ENCODE data around the gene PKIG. TPM values are rescaled to one million over a fixed set of nuclear protein-coding genes. Genes with fewer than 3 reads are reported as not detected.
"Not testable (repeated sequence)": the region's sequence is repeated elsewhere in the genome, so short reads cannot be mapped to it uniquely, and the experiment has no call there.

Gene PKIG
- polyA plus RNA-seq, 3 donors from 2014 or later: 1.6 to 2.6 (median 1.8) TPM

GRCh38 chr20:44646023-44646640 lies 63.8 kb downstream of the PKIG start:
- Mint-ChIP-seq H3K4me3 (peak overlapping the region; percentile 65 to 86 (median 78)), H3K36me3 (peaks cover 3 to 4% (median 4%) of the 10 kb centered on the region in 3 donors), H3K27me3 (ENCODE audit: low read depth in 3 of 3) (peaks cover 0 to 7% (median 4%) of the 10 kb centered on the region in 3 donors), H3K9me3 (no peaks in the 10 kb centered on the region), H3K27ac (peak overlapping the region; percentile 92 to 97 (median 95)), H3K4me1 (peaks cover 96 to 99% of the 10 kb centered on the region in 2 donors)
- DNase-seq: peak in 1 of 3 donors; percentile 19

DNA sequence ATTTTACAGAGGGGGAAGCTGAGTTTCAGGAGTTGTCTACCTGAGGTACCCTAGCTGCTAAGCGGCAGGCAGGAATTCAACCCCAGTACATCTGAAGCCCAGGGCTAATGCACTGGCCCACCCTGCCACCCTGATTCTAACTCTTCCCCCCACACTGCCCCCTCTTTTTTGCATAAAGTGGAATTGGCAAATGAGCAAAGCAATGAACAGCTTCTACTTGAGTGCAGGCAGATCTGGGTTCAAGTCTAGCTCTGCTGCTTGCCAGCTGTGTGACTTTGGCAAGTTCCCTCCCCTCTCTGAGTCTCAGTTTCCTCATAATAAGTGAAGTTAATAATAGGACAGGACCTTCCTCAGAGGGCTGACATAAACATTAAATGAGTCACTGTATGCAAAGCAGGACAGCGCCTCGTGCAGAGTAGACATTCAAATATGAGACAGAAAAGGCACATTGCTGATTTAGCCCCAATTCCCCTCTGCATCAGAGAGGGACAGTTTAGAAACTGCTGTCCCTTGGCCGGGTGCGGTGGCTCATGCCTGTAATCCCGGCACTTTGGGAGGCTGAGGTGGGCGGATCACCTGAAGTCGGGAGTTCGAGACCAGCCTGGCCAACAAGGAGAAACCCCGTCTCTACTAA lies 64.4 kb downstream of the PKIG start:
- peak overlapping the region; percentile 92 to 97 (median 95) for H3K27ac Mint-ChIP-seq
- peaks cover 0 to 3% (median 0%) of the 10 kb centered on the region in 3 donors for H3K36me3 Mint-ChIP-seq
- no peaks in the 10 kb centered on the region for H3K9me3 Mint-ChIP-seq
- peak overlapping the region; percentile 65 to 86 (median 78) for H3K4me3 Mint-ChIP-seq
- peak in 1 of 3 donors; percentile 6 for DNase-seq
- H3K27me3 Mint-ChIP-seq (ENCODE audit: low read depth in 3 of 3): peaks cover 0 to 8% (median 4%) of the 10 kb centered on the region in 3 donors
- peaks cover 90 to 93% of the 10 kb centered on the region in 2 donors for H3K4me1 Mint-ChIP-seq

DNA sequence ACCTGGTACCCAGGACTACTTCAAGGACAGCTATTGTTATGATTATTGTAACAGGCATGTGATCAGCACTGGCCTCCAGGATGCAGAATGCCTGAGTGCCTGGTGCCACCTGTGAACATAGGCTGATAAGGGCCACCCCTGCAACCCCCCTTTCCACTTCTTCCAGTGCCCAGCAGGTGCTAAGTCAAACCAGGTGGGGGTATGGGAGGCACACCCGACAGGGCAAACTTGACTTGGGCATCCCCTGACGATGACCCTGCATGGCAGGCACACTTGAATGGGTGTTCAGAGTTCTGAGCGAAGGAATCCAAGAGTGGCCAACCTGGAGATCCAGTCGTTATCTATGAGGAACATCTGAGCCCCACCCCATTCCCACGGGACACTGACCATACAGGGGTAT lies 65.7 kb downstream of the PKIG start:
- Mint-ChIP-seq H3K4me1 (peaks cover 85 to 89% of the 10 kb centered on the region in 2 donors), H3K9me3 (no peaks in the 10 kb centered on the region), H3K4me3 (peak overlapping the region in 2 of 5 donors; percentile 7 to 64), H3K36me3 (peaks cover 0 to 7% (median 4%) of the 10 kb centered on the region in 3 donors), H3K27me3 (ENCODE audit: low read depth in 3 of 3) (peaks cover 3 to 8% (median 3%) of the 10 kb centered on the region in 3 donors), H3K27ac (peak overlapping the region in 4 of 6 donors; percentile 63 to 97 (median 94))
- DNase-seq: no peak

DNA sequence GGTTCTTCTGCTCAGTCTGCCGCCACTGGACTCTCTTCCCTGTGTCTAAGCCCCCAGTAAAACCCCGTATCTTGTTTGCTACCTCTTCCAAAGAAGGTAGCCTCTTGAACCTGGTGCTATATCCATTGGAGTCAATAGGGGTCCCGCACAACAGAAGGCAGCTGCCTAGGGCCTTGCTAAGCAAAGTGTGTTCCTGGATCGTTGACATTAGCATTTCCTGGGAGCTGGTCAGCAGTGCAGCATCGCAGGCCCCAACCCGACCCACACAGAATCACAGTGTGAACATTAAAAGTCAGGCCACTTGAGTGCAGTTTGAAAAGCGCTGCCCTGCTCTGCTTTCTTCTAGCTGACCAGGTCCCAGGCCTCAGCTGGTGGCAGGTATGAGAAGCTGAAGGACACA lies 66.2 kb downstream of the PKIG start:
- Mint-ChIP-seq H3K27ac (peak overlapping the region in 5 of 6 donors; percentile 82 to 97 (median 91)), H3K4me3 (peak overlapping the region in 3 of 5 donors; percentile 24 to 74 (median 64)), H3K9me3 (no peaks in the 10 kb centered on the region), H3K36me3 (peaks cover 0 to 7% (median 4%) of the 10 kb centered on the region in 3 donors), H3K27me3 (ENCODE audit: low read depth in 3 of 3) (peaks cover 0 to 6% (median 3%) of the 10 kb centered on the region in 3 donors), H3K4me1 (peaks cover 83 to 89% of the 10 kb centered on the region in 2 donors)
- DNase-seq: no peak

DNA sequence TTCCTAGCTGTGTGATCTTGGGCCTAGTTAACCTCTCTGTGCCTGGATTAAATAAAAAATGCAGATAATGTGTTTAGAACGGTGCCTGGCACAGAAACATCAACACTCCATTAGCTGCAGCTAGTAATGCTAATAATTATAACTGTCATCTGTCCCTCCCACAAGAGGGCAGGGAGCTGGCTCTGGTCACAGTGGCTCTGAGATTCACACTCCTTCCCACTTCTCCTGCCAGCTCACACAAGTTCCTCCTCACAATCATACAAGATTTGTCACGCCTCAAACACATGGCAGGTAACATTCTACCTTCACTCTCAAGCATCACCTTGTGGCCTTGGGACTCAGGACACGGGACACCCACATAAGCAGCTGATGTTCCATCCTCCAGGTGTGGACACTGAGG lies 66.7 kb downstream of the PKIG start:
- peak overlapping the region; percentile 64 to 92 (median 70) for H3K4me3 Mint-ChIP-seq
- H3K36me3 Mint-ChIP-seq: peaks cover 0 to 6% (median 4%) of the 10 kb centered on the region in 3 donors
- peaks cover 0 to 6% (median 3%) of the 10 kb centered on the region in 3 donors for H3K27me3 Mint-ChIP-seq (ENCODE audit: low read depth in 3 of 3)
- H3K27ac Mint-ChIP-seq: peak overlapping the region; percentile 68 to 92 (median 85)
- peaks cover 78 to 85% of the 10 kb centered on the region in 2 donors for H3K4me1 Mint-ChIP-seq
- no peaks in the 10 kb centered on the region for H3K9me3 Mint-ChIP-seq
- DNase-seq: no peak

DNA sequence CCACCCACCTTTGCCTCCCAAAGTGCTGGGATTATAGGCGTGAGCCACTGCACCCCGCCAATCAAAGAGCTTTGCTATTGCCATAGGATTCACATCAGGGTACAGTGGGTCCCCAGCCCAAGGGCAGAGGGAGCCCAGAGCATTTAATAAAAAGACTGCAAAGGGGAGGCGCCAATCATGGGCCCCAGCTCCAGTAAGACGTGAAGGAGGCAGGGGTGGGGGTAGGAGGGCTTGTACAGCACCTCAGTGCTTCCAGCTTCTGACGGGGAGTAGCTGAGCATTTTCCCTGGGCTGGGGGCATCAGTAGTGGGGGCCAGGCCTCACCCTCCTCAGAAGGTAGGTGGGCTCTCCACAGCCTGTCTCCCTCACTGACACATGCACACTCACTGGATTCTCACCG lies 67.6 kb downstream of the PKIG start:
- peaks cover 0 to 4% (median 4%) of the 10 kb centered on the region in 3 donors for H3K36me3 Mint-ChIP-seq
- H3K4me3 Mint-ChIP-seq: peak overlapping the region; percentile 87 to 94 (median 92)
- peaks cover 0 to 6% (median 3%) of the 10 kb centered on the region in 3 donors for H3K27me3 Mint-ChIP-seq (ENCODE audit: low read depth in 3 of 3)
- H3K4me1 Mint-ChIP-seq: peaks cover 69 to 76% of the 10 kb centered on the region in 2 donors
- peak overlapping the region; percentile 80 to 93 (median 90) for H3K27ac Mint-ChIP-seq
- H3K9me3 Mint-ChIP-seq: no peaks in the 10 kb centered on the region
- DNase-seq: no peak

GRCh38 chr20:44650771-44651433 lies 68.5 kb downstream of the PKIG start:
- Mint-ChIP-seq H3K27ac (peak overlapping the region; percentile 80 to 93 (median 91)), H3K4me1 (peaks cover 63 to 68% of the 10 kb centered on the region in 2 donors), H3K36me3 (peaks cover 0 to 4% (median 4%) of the 10 kb centered on the region in 3 donors), H3K27me3 (ENCODE audit: low read depth in 3 of 3) (peaks cover 0 to 6% (median 3%) of the 10 kb centered on the region in 3 donors), H3K9me3 (no peaks in the 10 kb centered on the region), H3K4me3 (peak overlapping the region; percentile 87 to 94 (median 92))
- DNase-seq: peak in 2 of 3 donors; percentile 36 to 44

DNA sequence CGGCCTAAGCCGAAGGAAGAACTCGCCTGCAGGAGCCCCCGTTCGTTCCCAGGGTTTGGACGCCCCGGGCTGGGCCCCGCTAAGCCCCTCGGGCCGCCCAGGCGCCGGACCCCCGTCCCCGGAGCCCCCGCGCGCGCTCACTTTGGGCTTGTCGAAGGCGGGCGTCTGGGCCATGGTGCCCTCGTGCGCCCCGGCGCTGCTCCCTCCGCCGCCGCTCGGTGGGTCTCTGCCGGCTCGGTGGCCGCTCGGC lies 69.0 kb downstream of the PKIG start:
- Mint-ChIP-seq H3K36me3 (peaks cover 0 to 4% (median 4%) of the 10 kb centered on the region in 3 donors), H3K9me3 (no peaks in the 10 kb centered on the region), H3K4me1 (peaks cover 60 to 63% of the 10 kb centered on the region in 2 donors), H3K27ac (peak overlapping the region in 5 of 6 donors; percentile 80 to 93 (median 91)), H3K27me3 (ENCODE audit: low read depth in 3 of 3) (peaks cover 0 to 6% (median 3%) of the 10 kb centered on the region in 3 donors), H3K4me3 (peak overlapping the region; percentile 87 to 94 (median 92))
- no peak for DNase-seq

DNA sequence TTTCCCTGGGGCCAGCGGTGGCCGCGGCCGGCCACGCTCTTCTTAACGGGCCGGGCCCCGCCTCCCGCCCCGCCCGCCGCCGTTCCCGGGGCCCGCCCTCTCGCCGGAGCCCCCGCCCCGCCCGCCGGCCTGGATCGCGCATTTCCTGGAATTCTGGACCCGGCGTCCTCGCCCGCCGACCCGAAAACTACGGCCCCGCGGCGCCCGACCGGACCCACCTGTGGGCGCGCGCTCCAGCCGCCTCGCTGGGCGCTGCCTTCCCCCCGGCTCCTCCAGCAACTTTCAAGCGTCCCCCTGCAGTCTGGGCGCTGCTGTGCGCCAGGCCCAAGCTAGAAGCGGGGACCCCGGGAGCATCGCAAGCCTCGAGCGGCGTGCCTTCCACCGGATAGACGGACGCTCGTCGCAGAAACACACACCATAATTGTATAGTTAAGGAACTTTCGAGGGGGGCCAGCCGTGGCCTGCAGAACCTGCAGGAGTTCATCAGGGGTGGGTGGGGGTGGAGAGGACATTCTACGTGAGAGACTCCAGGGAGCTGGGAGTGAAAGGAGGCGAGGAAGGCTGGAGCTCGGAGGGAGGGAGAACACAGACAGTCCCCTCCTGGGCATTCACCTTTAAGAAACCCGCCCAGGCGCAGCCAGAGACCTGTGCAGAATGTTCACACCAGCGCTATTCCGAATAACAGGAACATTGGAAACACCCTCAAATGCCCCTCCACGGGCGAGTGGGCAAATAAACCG lies 69.5 kb downstream of the PKIG start, which contains the start of gene ADA:
Gene ADA (minus strand): TSS at position 16 of the 740 bp plus-strand sequence. CDS start 92 bp downstream, outside the sequence.
- peaks cover 56 to 59% of the 10 kb centered on the region in 2 donors for H3K4me1 Mint-ChIP-seq
- peaks cover 0 to 4% (median 4%) of the 10 kb centered on the region in 3 donors for H3K36me3 Mint-ChIP-seq

GRCh38 chr20:44653546-44653945 lies 71.2 kb downstream of the PKIG start:
- Mint-ChIP-seq H3K36me3 (peaks cover 4 to 11% (median 7%) of the 10 kb centered on the region in 3 donors), H3K4me3 (peak overlapping the region; percentile 21 to 89 (median 64))
- no peak for DNase-seq

More for the DNA sequence above, 69.5 kb downstream of the PKIG start, which contains the start of gene ADA:
- Mint-ChIP-seq H3K4me3 (peak within 1 kb of the TSS; percentile 87 to 94 (median 92)), H3K9me3 (no peaks in the 10 kb centered on the region), H3K27me3 (ENCODE audit: low read depth in 3 of 3) (peaks cover 0 to 6% (median 3%) of the 10 kb centered on the region in 3 donors), H3K27ac (peak within 1 kb of the TSS; percentile 90 to 95 (median 92))
- DNase-seq: peak; percentile 39 to 50 (median 48)

GRCh38 chr20:44654210-44654609 lies 71.8 kb downstream of the PKIG start:
- Mint-ChIP-seq H3K27ac (peak overlapping the region in 3 of 6 donors; percentile 28 to 53 (median 43)), H3K4me1 (peaks cover 33 to 35% of the 10 kb centered on the region in 2 donors), H3K4me3 (peak overlapping the region in 2 of 5 donors; percentile 5 to 14), H3K36me3 (peaks cover 4 to 11% (median 7%) of the 10 kb centered on the region in 3 donors)
- not testable (repeated sequence) for H3K9me3 Mint-ChIP-seq; H3K27me3 Mint-ChIP-seq (ENCODE audit: low read depth in 3 of 3); DNase-seq

More at GRCh38 chr20:44653546-44653945, 71.2 kb downstream of the PKIG start:
- H3K4me1 Mint-ChIP-seq: peaks cover 40 to 42% of the 10 kb centered on the region in 2 donors
- H3K27ac Mint-ChIP-seq: peak overlapping the region in 4 of 6 donors; percentile 49 to 87 (median 74)
- H3K9me3 Mint-ChIP-seq: no peaks in the 10 kb centered on the region
- peaks cover 0 to 6% (median 3%) of the 10 kb centered on the region in 3 donors for H3K27me3 Mint-ChIP-seq (ENCODE audit: low read depth in 3 of 3)

GRCh38 chr20:44656448-44656847 lies 74.1 kb downstream of the PKIG start:
- no peak overlapping the region for H3K4me3 Mint-ChIP-seq
- peaks cover 0 to 4% (median 3%) of the 10 kb centered on the region in 3 donors for H3K27me3 Mint-ChIP-seq (ENCODE audit: low read depth in 3 of 3)
- peaks cover 15% of the 10 kb centered on the region in 2 donors for H3K4me1 Mint-ChIP-seq
- H3K9me3 Mint-ChIP-seq: no peaks in the 10 kb centered on the region
- H3K36me3 Mint-ChIP-seq: peaks cover 4 to 16% (median 7%) of the 10 kb centered on the region in 3 donors
- DNase-seq: no peak
- H3K27ac Mint-ChIP-seq: peak overlapping the region in 3 of 6 donors; percentile 23 to 73 (median 35)

GRCh38 chr20:44657875-44658274 lies 75.5 kb downstream of the PKIG start:
- Mint-ChIP-seq H3K4me1 (peaks cover 9 to 12% of the 10 kb centered on the region in 2 donors), H3K9me3 (no peaks in the 10 kb centered on the region), H3K27ac (no peak overlapping the region), H3K36me3 (peaks cover 4 to 14% (median 9%) of the 10 kb centered on the region in 3 donors), H3K4me3 (no peak overlapping the region), H3K27me3 (ENCODE audit: low read depth in 3 of 3) (no peaks in the 10 kb centered on the region)
- no peak for DNase-seq
